HFF-Myc (cell line): ENCODE data around the gene IRF8.

Experiments
- DNase-seq: peaks from one replicate; pipeline ENCODE4 v3.0.0-alpha.2; 2011; ENCODE audit warnings: low read depth; ENCODE audit errors: extremely low read depth
- H3K4me3 ChIP-seq: replicated peaks from 2 replicates; pipeline ENCODE4 v1.5.1; 2011; ENCODE audit warnings: low read depth, mild to moderate bottlenecking, control low read depth, low read length
- CTCF ChIP-seq: IDR thresholded peaks from 2 replicates; pipeline ENCODE4 v1.5.1; 2012; ENCODE audit warnings: mild to moderate bottlenecking, low read depth, low read length, control low read depth; ENCODE audit errors: missing control alignments

IRF8 gene

GRCh38 chr16:85898521-85899442, at the start of gene IRF8:
IRF8 (plus strand) TSS chr16:85899162; CDS start chr16:85903016, 3,854 bp downstream.
- no peak within 1 kb of the TSS for H3K4me3 ChIP-seq
- DNase-seq: no peak
- no peak for TF ChIP-seq CTCF

GRCh38 chr16:85849388-85849787, 49.6 kb upstream of the IRF8 start:
- no peak overlapping the region for H3K4me3 ChIP-seq
- no peak for DNase-seq
- no peak for TF ChIP-seq CTCF

GRCh38 chr16:85850344-85850880, 48.5 kb upstream of the IRF8 start:
- DNase-seq: no peak
- H3K4me3 ChIP-seq: no peak overlapping the region
- no peak for TF ChIP-seq CTCF

- no peak for DNase-seq
- H3K4me3 ChIP-seq: no peak overlapping the region
Measured at GRCh38 chr16:85851034-85851785, 47.8 kb upstream of the IRF8 start.

GRCh38 chr16:85853547-85854545, 45.1 kb upstream of the IRF8 start:
- H3K4me3 ChIP-seq: no peak overlapping the region
- DNase-seq: no peak
- no peak for TF ChIP-seq CTCF

More at GRCh38 chr16:85851034-85851785, 47.8 kb upstream of the IRF8 start:
- no peak for TF ChIP-seq CTCF

- TF ChIP-seq CTCF: no peak
- no peak overlapping the region for H3K4me3 ChIP-seq
- no peak for DNase-seq
Measured at GRCh38 chr16:85854935-85855334, 44.0 kb upstream of the IRF8 start.
